Stimulated activated CD4-positive, alpha-beta T cell treated with anti-CD3 and anti-CD28 coated beads, TNF-alpha, amount 100 ng/mL, for 48 hours (primary cell): Measurements from ENCODE around the gene PGAM2.
"Not testable (repeated sequence)": the region's sequence is repeated elsewhere in the genome, so short reads cannot be mapped to it uniquely, and the experiment has no call there.

Experiments
- DNase-seq, 3 donors: peaks; one replicate each; pipeline ENCODE4 v3.0.0-alpha.2; 2020; ENCODE audit warnings: low read depth in 3 of 3

The PGAM2 gene

GRCh38 chr7:44050121-44050914 lies 15.0 kb downstream of the PGAM2 start:
- no peak for DNase-seq

GRCh38 chr7:44048031-44048795 lies 17.2 kb downstream of the PGAM2 start:
- no peak for DNase-seq

GRCh38 chr7:44046321-44047061 lies 18.9 kb downstream of the PGAM2 start:
- DNase-seq = no peak

- DNase-seq = no peak
Observed at GRCh38 chr7:44045226-44046014, 19.9 kb downstream of the PGAM2 start.

- DNase-seq = peak; percentile 77 to 90 (median 83)
Observed at GRCh38 chr7:44044315-44045225, 20.8 kb downstream of the PGAM2 start, which contains the start of gene DBNL. DBNL (plus strand) TSS chr7:44044702; CDS start chr7:44044738, 36 bp downstream.

- DNase-seq = no peak
Observed at GRCh38 chr7:44043902-44044301, 21.5 kb downstream of the PGAM2 start.

- DNase-seq = no peak
Observed at GRCh38 chr7:44042221-44042620, 23.1 kb downstream of the PGAM2 start.

GRCh38 chr7:44040493-44040891 lies 24.9 kb downstream of the PGAM2 start:
- DNase-seq = not testable (repeated sequence)

- DNase-seq = not testable (repeated sequence)
Observed at GRCh38 chr7:44039800-44040492, 25.4 kb downstream of the PGAM2 start.

- peak; percentile 58 to 88 (median 59) for DNase-seq
Observed at GRCh38 chr7:44038961-44039558, 26.3 kb downstream of the PGAM2 start.

GRCh38 chr7:44038553-44038952 lies 26.8 kb downstream of the PGAM2 start:
- not testable (repeated sequence) for DNase-seq

- DNase-seq = not testable (repeated sequence)
Observed at GRCh38 chr7:44037951-44038350, 27.4 kb downstream of the PGAM2 start.

- DNase-seq = not testable (repeated sequence)
Observed at GRCh38 chr7:44036364-44036763, 29.0 kb downstream of the PGAM2 start.

GRCh38 chr7:44033971-44034844 lies 31.2 kb downstream of the PGAM2 start:
- DNase-seq = not testable (repeated sequence)

- not testable (repeated sequence) for DNase-seq
Observed at GRCh38 chr7:44032031-44032430, 33.3 kb downstream of the PGAM2 start.

- DNase-seq = not testable (repeated sequence)
Observed at GRCh38 chr7:44031319-44031718, 34.0 kb downstream of the PGAM2 start.

- DNase-seq = not testable (repeated sequence)
Observed at GRCh38 chr7:44030029-44030428, 35.3 kb downstream of the PGAM2 start.

- DNase-seq = not testable (repeated sequence)
Observed at GRCh38 chr7:44029433-44029832, 35.9 kb downstream of the PGAM2 start.
